Memory B cell (primary cell): Measurements from ENCODE around the gene FAM153A.
A peak's percentile ranks its signal among the peaks of the same experiment; 100 is the strongest.
"Not testable (repeated sequence)": the region's sequence is repeated elsewhere in the genome, so short reads cannot be mapped to it uniquely, and the experiment has no call there.

Experiments
- ATAC-seq: fragments of 150-1000 bp; cut with Tn5 transposase; 2 replicates; pipeline ENCODE4 v1.10.0; 2021; ENCODE audit warnings: low read depth, mild to moderate bottlenecking, moderate library complexity
- DNase-seq, 2 donors: peaks; one replicate each; pipeline ENCODE4 v3.0.0; 2022; ENCODE audit warnings: low spot score in 2 of 2
- H3K27ac Mint-ChIP-seq: one replicate; pipeline ENCODE4 v1.8.0; 2022; ENCODE audit warnings: mild to moderate bottlenecking, moderate library complexity, mixed read lengths
- H3K27me3 Mint-ChIP-seq: one replicate; pipeline ENCODE4 v1.8.0; 2022; ENCODE audit warnings: mixed read lengths
- H3K36me3 Mint-ChIP-seq: one replicate; pipeline ENCODE4 v1.8.0; 2022; ENCODE audit warnings: mild to moderate bottlenecking, mixed read lengths
- H3K4me1 Mint-ChIP-seq: one replicate; pipeline ENCODE4 v1.8.0; 2022; ENCODE audit warnings: mixed read lengths
- H3K4me3 Mint-ChIP-seq: one replicate; pipeline ENCODE4 v1.8.0; 2022; ENCODE audit warnings: mild to moderate bottlenecking, moderate library complexity, mixed read lengths
- H3K9me3 Mint-ChIP-seq: one replicate; pipeline ENCODE4 v1.8.0; 2022; ENCODE audit warnings: mixed read lengths

The FAM153A gene

DNA sequence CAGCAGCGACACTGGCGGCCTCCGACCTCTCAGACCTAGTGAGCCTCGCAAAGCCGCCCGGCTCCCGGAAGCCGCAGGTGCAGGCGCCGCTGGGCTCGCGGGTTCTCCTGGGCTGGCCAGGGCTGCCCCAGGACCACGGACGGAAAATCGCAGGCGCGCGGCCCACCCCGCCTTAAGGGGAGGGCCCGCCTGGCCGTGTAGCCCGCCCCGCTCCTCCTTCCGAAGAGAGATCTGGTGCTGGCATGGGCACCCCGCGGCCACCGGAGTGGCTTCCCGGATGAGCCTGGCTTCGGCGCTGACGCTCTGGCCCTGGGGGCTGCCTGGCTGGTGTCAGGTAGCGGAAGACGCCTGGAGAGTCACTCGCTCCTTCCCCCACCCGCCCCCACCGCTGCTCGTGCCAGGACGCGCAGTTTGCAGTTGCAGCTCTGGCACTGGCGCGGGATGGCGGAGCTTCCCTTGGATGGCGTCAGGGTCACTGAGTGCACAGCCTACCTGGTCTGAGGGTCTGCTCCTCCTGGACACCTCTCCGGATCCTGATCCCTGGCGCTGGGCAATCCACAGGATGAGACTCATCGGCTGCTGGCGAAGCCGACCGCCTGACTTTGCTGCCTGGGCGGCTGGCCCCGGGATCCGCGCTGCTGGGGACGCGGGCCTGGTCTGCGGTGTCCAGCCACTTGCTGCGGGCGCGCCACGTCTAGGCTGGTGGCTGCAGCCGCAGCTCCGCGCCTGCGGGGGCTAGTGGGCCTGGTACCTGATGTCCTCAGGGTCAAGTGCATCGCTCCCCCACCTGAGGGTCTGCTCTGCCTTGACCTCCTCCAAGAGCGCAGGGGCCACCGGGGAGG lies at the start of gene FAM153A:
FAM153A (minus strand) TSS at position 108 of the 842 bp plus-strand sequence.
- not testable (repeated sequence) for H3K9me3 Mint-ChIP-seq, H3K4me3 Mint-ChIP-seq, H3K36me3 Mint-ChIP-seq, DNase-seq, H3K27ac Mint-ChIP-seq, H3K4me1 Mint-ChIP-seq, H3K27me3 Mint-ChIP-seq
- peak; percentile 74 for ATAC-seq

DNA sequence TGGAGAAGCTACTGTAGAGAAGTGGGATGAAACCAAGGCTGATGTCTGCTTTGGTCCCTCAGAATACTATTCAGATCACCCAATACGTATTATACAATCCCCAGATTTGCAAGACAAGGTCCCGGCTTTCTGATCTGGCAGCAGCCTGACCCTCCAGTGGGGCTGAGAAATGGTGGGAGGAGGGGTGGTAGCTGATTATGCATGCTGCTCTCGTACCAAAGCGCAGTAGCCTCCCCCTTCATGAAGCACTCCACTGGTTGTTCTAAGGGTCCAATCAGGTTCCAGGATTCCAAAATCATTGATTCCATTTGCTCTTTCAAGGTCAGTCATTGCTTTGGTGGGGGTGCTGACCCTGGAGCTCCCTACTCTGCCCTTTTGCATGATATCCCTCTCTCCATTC lies 49.6 kb upstream of the FAM153A start:
- H3K27ac Mint-ChIP-seq, H3K4me1 Mint-ChIP-seq: not testable (repeated sequence)

DNA sequence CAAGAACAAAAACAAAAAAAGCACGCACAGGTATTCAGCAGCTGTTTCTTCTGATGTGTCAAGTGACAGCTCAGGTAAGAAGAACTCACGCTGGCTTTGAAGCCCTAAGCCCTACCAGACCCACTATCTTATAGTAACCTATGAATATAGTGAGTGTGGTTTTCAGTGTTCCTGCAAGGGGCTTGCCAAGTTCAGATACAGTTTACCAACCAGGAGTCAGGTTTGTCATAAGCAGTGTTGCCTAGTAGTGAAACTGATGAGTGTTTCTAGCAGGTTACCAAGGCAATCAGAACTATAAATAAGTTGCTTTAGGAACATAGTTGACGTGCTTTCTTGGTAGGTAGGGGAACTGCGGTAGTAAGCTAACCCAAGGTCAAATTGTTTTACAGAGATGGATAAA lies 43.4 kb upstream of the FAM153A start:
- not testable (repeated sequence) for DNase-seq, H3K27ac Mint-ChIP-seq, H3K4me3 Mint-ChIP-seq, H3K27me3 Mint-ChIP-seq, H3K9me3 Mint-ChIP-seq, H3K4me1 Mint-ChIP-seq, H3K36me3 Mint-ChIP-seq
- ATAC-seq: peak; percentile 82

More for the DNA sequence above, 49.6 kb upstream of the FAM153A start:
- H3K36me3 Mint-ChIP-seq, H3K27me3 Mint-ChIP-seq, DNase-seq, H3K4me3 Mint-ChIP-seq, ATAC-seq, H3K9me3 Mint-ChIP-seq: not testable (repeated sequence)

DNA sequence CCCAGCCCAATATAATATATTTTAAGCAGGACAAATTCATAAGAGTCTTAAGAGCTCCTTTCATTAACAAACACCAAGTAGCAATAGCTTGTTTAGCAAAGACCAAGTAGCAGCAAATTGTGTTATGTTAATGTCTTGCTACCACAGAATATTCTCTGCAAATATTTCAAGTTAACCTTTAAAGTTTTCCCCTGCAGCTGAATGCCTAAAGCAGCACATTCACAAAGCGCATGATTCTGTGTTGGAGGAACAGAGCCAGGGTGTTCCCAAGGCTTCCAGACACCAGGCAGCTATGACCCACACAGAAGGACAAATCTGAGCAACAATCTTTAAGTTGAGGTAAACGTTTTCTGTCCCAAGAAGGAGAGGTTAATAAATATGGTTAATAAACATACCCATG lies 42.1 kb upstream of the FAM153A start:
- H3K36me3 Mint-ChIP-seq, H3K4me1 Mint-ChIP-seq, ATAC-seq, H3K9me3 Mint-ChIP-seq, H3K27ac Mint-ChIP-seq, H3K27me3 Mint-ChIP-seq, H3K4me3 Mint-ChIP-seq, DNase-seq: not testable (repeated sequence)

DNA sequence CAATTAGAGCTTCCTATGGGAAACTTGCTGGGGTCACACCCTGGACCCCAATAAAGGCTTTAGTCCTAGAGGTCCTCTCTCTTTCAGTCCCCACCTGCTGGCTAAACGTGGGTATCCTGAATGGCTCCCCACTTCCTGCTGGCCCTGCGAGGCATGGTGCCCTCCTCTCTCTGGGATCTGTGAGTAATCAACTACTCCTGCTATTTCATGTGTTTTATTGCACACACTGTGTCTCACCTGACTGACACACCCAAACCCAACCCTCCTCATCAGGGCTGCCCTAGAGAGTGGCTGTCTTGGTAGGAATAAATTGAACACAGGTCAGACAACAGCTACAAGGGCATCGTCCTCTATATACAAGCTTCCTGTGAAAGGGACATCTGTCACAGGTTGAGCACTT lies 39.8 kb upstream of the FAM153A start:
- not testable (repeated sequence) for H3K4me1 Mint-ChIP-seq, H3K4me3 Mint-ChIP-seq, H3K27me3 Mint-ChIP-seq, H3K9me3 Mint-ChIP-seq, H3K36me3 Mint-ChIP-seq, ATAC-seq, H3K27ac Mint-ChIP-seq, DNase-seq

DNA sequence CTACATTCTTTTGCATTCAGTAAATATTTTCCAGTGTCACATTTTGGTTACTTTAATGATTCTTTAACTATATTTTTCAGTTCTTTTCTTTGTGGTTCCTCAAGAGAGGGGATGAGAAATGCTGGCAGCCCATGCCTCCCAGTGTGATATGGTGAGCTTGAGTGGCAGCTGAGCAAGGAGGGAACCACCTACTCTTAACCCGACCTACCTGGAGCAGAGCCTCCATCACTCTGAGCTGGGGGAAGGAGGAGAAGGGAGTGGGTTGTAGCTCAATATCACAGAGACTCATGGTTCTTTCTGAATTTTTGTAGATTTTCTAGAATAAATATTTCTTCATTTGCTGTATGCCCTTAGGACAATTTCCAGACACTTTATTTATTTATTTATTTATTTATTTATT lies 37.0 kb upstream of the FAM153A start:
- not testable (repeated sequence) for ATAC-seq, H3K27me3 Mint-ChIP-seq, H3K27ac Mint-ChIP-seq, DNase-seq, H3K36me3 Mint-ChIP-seq, H3K4me1 Mint-ChIP-seq, H3K4me3 Mint-ChIP-seq, H3K9me3 Mint-ChIP-seq

DNA sequence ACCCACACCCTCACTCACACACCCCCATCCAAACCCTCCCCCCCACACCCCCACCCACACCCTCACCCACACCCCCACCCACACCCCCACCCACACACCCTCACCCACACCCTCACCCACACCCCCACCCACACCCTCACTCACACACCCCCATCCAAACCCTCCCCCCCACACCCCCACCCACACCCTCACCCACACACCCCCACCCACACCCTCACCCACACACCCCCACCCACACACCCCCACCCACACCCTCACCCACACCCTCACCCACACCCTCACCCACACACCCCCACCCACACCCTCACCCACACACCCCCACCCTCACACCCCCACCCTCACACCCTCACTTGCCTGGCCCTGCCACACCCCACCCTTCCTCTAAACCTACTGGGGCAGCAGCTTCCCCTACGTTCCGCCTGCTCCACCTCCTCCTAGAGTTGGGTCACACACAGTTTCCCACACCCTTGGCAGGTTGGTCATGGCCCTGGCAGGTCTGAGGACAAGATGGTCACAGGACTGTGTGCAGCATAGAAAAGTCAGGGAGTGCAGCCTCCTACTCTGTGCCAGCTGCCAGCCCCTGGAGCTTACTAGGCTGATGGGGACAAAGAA lies 30.2 kb upstream of the FAM153A start:
- H3K4me1 Mint-ChIP-seq, H3K27ac Mint-ChIP-seq, DNase-seq, H3K4me3 Mint-ChIP-seq, H3K36me3 Mint-ChIP-seq, H3K9me3 Mint-ChIP-seq, H3K27me3 Mint-ChIP-seq: not testable (repeated sequence)
- peak; percentile 77 for ATAC-seq

DNA sequence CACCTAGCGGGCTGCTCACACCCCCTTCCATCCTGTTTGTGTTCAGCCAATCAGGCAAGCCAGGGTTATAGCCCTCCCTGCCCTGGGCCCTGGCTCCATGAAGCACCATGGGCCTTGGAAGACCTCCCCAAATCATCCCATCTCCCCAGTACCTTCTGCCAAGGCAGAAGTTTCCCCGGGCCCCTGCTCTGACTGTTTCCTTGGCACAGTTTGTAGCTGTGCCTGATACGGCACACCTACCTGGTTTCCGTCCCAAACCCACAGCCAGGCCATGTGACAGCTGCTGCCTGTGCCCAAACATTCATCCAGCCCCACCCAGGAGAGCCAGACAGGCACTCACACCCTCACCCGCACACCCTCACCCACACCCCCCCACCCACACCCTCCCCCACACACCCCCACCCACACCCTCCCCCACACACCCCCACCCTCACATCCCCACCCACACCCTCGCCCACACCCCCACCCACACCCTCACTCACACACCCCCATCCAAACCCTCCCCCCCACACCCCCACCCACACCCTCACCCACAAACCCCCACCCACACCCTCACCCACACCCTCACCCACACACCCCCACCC lies 29.6 kb upstream of the FAM153A start:
- peak; percentile 55 for ATAC-seq
- not testable (repeated sequence) for H3K4me1 Mint-ChIP-seq, DNase-seq, H3K9me3 Mint-ChIP-seq, H3K27ac Mint-ChIP-seq, H3K4me3 Mint-ChIP-seq, H3K36me3 Mint-ChIP-seq, H3K27me3 Mint-ChIP-seq

DNA sequence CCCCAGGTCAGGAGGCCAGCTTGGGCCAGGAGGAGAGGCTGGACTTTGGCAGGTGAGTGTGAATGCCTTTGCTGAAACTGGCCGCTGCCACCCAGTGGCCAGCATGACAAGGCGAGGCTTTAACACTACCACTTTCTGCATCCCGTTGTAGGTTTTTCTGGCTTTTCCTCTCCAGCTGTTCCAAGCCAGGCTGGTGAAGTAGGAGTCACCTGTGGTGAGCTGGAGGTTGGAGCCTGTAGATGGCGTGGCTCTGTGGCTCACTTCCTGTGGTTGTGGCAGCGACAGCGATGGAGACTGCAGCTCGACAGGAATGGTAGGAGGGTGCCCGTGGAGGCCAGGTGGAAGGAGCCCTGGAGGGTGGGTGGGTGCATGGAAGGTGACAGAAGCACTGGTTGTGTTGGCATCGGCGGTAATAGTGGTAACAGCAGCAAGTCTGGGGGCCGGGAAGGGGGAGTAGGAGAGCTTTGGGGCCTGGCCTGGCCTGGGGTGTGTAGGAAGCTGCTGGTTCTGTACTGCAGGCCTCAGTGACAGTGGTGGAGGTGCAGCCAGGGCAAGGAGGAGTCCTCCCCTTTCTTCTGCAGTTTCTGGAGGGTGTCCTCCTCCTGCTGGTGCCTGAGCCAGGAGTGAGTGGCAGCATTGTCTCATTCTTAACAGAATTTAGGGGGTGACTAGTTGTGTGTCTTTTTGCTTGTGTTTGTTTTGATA lies 26.7 kb upstream of the FAM153A start:
- peak; percentile 29 for ATAC-seq
- H3K27ac Mint-ChIP-seq, H3K36me3 Mint-ChIP-seq, H3K4me3 Mint-ChIP-seq, H3K9me3 Mint-ChIP-seq, DNase-seq, H3K27me3 Mint-ChIP-seq, H3K4me1 Mint-ChIP-seq: not testable (repeated sequence)

DNA sequence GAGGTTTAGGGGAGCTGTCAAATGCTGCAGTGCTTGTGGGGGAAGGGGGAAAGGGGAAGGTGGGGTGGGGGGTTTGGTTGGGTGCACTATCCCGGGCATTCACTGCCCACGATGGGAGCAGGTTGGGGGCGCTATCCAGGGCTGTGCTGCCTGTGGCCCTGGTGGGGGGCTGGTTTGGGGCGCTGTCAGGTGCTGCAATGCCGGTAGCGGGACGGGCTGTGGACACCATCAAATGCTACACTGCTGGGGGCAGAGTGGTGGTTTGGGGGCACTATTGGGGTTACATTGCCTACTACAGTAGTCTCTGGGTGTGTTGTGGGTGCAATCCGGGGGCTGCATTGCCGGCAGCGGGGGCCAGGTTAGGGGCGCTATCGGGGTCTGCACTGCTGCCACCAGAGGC lies 25.7 kb upstream of the FAM153A start:
- not testable (repeated sequence) for DNase-seq, H3K4me3 Mint-ChIP-seq, H3K9me3 Mint-ChIP-seq, H3K27me3 Mint-ChIP-seq, H3K36me3 Mint-ChIP-seq, H3K27ac Mint-ChIP-seq, H3K4me1 Mint-ChIP-seq, ATAC-seq

DNA sequence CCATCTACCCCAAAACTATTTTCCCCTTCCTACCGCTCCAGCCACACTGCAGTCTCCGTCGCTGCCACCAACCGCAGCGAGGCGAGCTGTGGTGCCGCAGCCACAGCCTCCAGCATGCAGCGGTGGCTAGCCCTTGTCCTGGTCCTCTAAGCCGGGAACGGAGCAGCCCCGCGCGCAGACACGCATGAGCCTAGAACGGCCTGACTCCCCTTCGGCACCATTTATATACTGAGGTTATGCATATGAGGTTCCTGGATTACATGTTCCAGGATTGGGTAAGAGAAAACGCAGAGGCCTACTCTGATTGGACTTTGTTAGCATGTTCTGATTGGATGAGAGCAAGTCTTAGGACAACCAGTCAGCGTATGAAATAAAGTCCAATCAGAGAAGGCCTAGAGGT lies 24.6 kb upstream of the FAM153A start:
- H3K27ac Mint-ChIP-seq, H3K9me3 Mint-ChIP-seq, ATAC-seq, H3K4me1 Mint-ChIP-seq, DNase-seq, H3K27me3 Mint-ChIP-seq, H3K4me3 Mint-ChIP-seq, H3K36me3 Mint-ChIP-seq: not testable (repeated sequence)

DNA sequence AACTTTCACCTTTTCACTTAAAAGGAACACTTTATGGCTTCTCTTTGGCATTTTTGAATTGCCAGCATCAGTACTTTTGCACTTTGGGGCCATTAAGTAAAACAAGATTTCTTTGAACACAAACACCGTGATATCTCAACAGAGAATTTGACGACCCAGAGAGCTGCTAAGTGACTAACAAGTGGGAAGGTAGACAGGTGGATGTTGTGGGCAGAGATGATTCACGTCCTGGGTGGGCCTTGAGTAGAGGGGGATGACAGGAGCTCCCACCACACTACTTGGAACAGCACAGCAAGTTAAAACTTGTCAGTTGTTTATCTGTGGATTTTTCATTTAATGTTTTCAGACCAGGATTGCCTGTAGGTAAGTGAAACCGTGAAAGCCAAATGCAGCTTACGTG lies 18.7 kb upstream of the FAM153A start:
- not testable (repeated sequence) for H3K27me3 Mint-ChIP-seq, ATAC-seq, H3K36me3 Mint-ChIP-seq, H3K27ac Mint-ChIP-seq, DNase-seq, H3K9me3 Mint-ChIP-seq, H3K4me3 Mint-ChIP-seq, H3K4me1 Mint-ChIP-seq

DNA sequence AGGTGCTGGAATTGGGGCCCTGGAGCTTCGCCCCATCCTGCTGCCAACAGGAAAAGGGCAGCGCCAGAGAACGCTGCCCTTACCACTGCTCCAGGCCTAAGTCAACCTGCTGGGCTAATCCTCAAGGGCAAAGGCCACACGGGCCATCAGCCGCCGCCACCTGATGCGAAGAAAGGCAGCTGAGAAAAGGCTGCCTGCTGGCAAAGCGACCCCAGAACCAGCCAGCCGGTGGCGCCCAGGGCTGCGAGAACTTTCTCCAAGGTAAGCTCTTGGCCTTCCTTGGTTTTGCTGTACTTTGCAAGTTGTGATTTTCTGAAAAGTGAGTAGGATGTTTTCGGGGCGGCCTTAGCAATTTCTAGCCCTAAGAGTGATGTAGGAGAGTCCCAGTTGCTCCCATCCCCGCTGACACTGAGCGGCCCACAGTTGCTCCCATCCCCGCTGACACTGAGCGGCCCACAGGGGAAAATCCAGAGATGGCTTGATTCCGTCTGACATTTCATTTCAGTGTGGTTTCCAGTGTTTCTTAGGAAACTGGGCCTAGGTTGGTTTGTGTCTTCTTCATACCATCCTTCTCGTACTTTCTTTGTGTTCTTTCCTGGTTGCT lies 15.6 kb upstream of the FAM153A start:
- not testable (repeated sequence) for H3K4me3 Mint-ChIP-seq, DNase-seq, ATAC-seq, H3K9me3 Mint-ChIP-seq, H3K27ac Mint-ChIP-seq, H3K4me1 Mint-ChIP-seq, H3K27me3 Mint-ChIP-seq, H3K36me3 Mint-ChIP-seq

DNA sequence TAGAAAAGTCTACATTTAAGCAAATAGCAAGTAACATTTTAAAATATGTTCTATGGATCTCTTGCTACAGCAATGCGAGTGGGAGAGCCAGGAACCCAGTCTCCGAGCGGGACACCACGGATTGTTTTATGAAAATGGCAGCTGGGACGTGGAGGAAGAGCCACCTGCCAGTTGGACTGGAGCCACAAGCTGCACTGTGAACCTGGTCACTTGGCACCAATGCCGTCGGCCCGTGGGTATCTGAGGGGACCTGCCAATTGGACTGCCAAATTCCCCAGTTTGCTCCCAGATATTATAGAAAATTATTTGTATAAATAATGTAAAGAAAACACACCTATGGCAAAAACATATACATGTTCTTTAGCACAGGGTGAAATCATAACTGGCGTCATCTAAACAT lies 10.6 kb upstream of the FAM153A start:
- not testable (repeated sequence) for H3K27ac Mint-ChIP-seq, H3K4me1 Mint-ChIP-seq, H3K9me3 Mint-ChIP-seq, H3K4me3 Mint-ChIP-seq, ATAC-seq, H3K36me3 Mint-ChIP-seq, H3K27me3 Mint-ChIP-seq, DNase-seq
